ENCODE measurements around the gene DNAH17.

DNAH17 gene

DNA sequence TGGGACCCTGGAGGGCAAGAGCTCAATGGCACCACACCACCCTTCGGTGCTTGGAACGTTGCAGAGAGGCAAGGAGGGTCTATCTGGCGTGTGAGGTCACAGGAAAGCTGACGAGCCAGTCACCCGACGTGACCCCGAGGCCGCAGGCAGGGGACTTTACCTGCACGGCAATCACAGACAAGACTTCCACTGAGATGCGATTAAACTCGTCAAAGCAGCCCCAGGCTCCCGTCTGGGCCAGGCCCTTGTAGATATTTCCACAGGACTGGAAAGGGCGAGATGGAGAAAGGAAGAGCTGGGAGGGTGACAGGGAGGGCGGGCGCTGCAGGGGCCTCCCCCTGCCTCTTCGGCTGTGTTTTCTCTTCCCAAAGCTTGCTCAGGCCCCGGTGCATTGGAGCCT, 78.3 kb downstream of the DNAH17 start:
- ATAC-seq (ENCODE audit: low read depth) (no peak), DNase-seq (ENCODE audit: low spot score) (no peak)
- Histone ChIP-seq H3K4me3 (ENCODE audit: severe bottlenecking) (no peak overlapping the region), H3K27me3 (ENCODE audit: insufficient read depth, poor library complexity, severe bottlenecking) (no peaks in the 10 kb centered on the region), H3K27ac (ENCODE audit: poor library complexity, severe bottlenecking) (no peak overlapping the region), H3K36me3 (ENCODE audit: low read depth) (no peaks in the 10 kb centered on the region), H3K4me1 (ENCODE audit: insufficient read depth, poor library complexity, severe bottlenecking) (no peaks in the 10 kb centered on the region), H3K9me3 (ENCODE audit: severe bottlenecking) (no peaks in the 10 kb centered on the region)
- TF ChIP-seq, protein P1, sequence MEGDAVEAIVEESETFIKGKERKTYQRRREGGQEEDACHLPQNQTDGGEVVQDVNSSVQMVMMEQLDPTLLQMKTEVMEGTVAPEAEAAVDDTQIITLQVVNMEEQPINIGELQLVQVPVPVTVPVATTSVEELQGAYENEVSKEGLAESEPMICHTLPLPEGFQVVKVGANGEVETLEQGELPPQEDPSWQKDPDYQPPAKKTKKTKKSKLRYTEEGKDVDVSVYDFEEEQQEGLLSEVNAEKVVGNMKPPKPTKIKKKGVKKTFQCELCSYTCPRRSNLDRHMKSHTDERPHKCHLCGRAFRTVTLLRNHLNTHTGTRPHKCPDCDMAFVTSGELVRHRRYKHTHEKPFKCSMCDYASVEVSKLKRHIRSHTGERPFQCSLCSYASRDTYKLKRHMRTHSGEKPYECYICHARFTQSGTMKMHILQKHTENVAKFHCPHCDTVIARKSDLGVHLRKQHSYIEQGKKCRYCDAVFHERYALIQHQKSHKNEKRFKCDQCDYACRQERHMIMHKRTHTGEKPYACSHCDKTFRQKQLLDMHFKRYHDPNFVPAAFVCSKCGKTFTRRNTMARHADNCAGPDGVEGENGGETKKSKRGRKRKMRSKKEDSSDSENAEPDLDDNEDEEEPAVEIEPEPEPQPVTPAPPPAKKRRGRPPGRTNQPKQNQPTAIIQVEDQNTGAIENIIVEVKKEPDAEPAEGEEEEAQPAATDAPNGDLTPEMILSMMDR (IDR thresholded peaks at IDR 0.05; ENCODE audit: poor library complexity, severe bottlenecking): no peak

DNA sequence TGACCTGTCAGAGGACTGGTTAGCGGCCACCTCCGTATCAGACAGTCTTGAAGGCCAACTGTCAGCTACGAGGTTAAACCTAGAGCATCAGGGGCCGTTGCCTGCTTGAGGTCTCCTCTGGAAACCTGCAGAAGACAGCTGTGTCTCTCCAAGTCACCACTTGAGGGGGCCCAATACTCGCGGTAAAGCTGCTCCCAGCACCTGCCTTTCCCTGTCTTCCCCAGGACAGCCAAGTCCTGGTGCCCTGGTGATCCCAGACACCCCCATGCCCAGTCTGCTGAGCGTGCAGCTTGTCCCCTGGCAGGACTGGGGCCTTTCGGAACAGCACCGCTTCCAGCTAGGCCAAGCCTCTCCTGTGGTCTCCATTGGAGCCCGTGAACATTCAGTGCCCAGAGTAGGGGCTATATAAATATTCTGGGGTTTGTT, 80.1 kb downstream of the DNAH17 start:
- peak; percentile 77 for DNase-seq (ENCODE audit: low spot score)
- Histone ChIP-seq H3K36me3 (ENCODE audit: low read depth) (no peaks in the 10 kb centered on the region), H3K4me1 (ENCODE audit: insufficient read depth, poor library complexity, severe bottlenecking) (no peaks in the 10 kb centered on the region), H3K27me3 (ENCODE audit: insufficient read depth, poor library complexity, severe bottlenecking) (no peaks in the 10 kb centered on the region), H3K4me3 (ENCODE audit: severe bottlenecking) (no peak overlapping the region), H3K9me3 (ENCODE audit: severe bottlenecking) (no peaks in the 10 kb centered on the region), H3K27ac (ENCODE audit: poor library complexity, severe bottlenecking) (no peak overlapping the region)
- peak; percentile 88 for ATAC-seq (ENCODE audit: low read depth)
- TF ChIP-seq, protein P1 (IDR thresholded peaks at IDR 0.05; ENCODE audit: poor library complexity, severe bottlenecking): peak; percentile 86

DNA sequence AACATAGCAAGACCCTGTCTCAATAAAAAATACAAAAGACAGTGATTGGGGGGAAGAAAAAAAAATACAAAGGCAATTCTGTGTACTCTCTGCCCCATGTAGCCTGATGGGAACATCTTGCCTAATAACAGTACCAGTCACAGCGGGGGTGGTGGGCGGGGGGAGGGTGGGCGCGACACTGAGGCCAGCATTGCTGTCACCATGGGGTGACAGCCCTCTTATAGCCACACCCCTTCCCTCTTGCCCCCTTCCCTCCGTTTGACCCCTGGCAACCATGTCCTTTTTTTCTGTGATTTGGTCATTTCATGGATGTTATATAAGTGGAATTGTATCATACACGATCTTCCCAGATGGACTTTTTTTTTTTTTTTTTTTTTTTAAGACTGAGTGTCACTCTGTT, 80.9 kb downstream of the DNAH17 start:
- Histone ChIP-seq H3K36me3 (ENCODE audit: low read depth) (no peaks in the 10 kb centered on the region), H3K27ac (ENCODE audit: poor library complexity, severe bottlenecking) (no peak overlapping the region)
- no peak for ATAC-seq (ENCODE audit: low read depth)

DNA sequence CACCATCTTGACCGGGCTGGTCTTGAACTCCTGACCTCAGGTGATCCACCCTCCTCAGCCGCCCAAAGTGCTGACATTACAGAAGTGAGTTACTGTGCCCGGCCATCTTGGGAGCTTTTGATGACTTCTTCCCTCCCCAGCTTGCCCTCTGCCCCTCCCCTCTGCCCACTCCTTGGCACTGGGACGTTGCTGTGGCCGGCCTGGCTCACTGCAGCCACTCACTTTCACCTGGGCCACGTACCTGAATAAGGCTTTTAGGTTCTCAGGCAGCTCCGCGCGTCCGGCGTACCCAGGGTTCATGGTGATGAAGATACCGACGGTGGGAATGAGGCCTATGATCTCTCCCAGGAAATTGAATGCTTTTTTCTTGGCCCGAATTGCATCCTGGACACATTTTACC, 81.6 kb downstream of the DNAH17 start:
- Histone ChIP-seq H3K27me3 (ENCODE audit: insufficient read depth, poor library complexity, severe bottlenecking) (no peaks in the 10 kb centered on the region), H3K27ac (ENCODE audit: poor library complexity, severe bottlenecking) (no peak overlapping the region), H3K9me3 (ENCODE audit: severe bottlenecking) (no peaks in the 10 kb centered on the region), H3K36me3 (ENCODE audit: low read depth) (no peaks in the 10 kb centered on the region), H3K4me1 (ENCODE audit: insufficient read depth, poor library complexity, severe bottlenecking) (no peaks in the 10 kb centered on the region), H3K4me3 (ENCODE audit: severe bottlenecking) (no peak overlapping the region)
- no peak for DNase-seq (ENCODE audit: low spot score)
- TF ChIP-seq, protein P1 (IDR thresholded peaks at IDR 0.05; ENCODE audit: poor library complexity, severe bottlenecking): no peak
- ATAC-seq (ENCODE audit: low read depth): no peak

More for the DNA sequence above, 80.9 kb downstream of the DNAH17 start:
- Histone ChIP-seq H3K4me1 (ENCODE audit: insufficient read depth, poor library complexity, severe bottlenecking) (no peaks in the 10 kb centered on the region), H3K27me3 (ENCODE audit: insufficient read depth, poor library complexity, severe bottlenecking) (no peaks in the 10 kb centered on the region), H3K9me3 (ENCODE audit: severe bottlenecking) (no peaks in the 10 kb centered on the region), H3K4me3 (ENCODE audit: severe bottlenecking) (no peak overlapping the region)
- DNase-seq (ENCODE audit: low spot score): no peak
- TF ChIP-seq, protein P1 (IDR thresholded peaks at IDR 0.05; ENCODE audit: poor library complexity, severe bottlenecking): no peak

DNA sequence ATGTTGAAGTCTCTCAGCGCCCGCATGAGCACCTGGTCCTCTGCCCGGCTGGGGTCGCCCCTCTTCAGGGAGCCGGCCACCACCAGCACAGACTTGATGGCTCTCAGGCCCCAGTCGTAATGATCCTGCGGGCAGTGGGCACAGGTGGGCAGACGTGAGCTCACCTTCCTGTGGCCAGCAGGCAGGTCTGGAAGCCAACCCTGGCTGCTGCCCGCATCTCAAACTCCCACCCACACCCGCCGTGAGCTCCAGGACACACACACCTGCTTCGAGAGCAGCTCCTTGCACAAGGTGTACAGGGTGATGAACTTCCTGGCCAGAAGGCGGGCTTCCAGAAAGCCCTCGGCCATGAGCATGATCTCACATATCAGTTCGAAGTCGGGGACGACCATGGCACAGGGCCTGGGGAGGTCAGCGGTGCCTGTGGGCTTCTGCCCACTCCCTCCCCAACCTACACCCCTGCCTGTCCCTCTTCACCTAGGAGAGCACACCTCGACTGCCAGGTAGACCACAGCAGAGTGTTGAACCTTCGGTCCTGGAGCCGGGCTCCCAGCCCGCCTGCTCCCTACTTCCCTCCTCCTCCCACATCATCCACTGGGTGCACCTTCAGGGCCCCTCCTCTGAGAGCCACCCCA, 82.4 kb downstream of the DNAH17 start:
- TF ChIP-seq, protein P1 (IDR thresholded peaks at IDR 0.05; ENCODE audit: poor library complexity, severe bottlenecking): no peak
- Histone ChIP-seq H3K36me3 (ENCODE audit: low read depth) (no peaks in the 10 kb centered on the region), H3K4me1 (ENCODE audit: insufficient read depth, poor library complexity, severe bottlenecking) (no peaks in the 10 kb centered on the region), H3K27me3 (ENCODE audit: insufficient read depth, poor library complexity, severe bottlenecking) (no peaks in the 10 kb centered on the region), H3K27ac (ENCODE audit: poor library complexity, severe bottlenecking) (no peak overlapping the region), H3K4me3 (ENCODE audit: severe bottlenecking) (no peak overlapping the region), H3K9me3 (ENCODE audit: severe bottlenecking) (no peaks in the 10 kb centered on the region)
- no peak for ATAC-seq (ENCODE audit: low read depth)
- no peak for DNase-seq (ENCODE audit: low spot score)

All from RWPE2 (cell line).